Measurements from ENCODE around the gene CCDC88A.
"Not testable (repeated sequence)": the region's sequence is repeated elsewhere in the genome, so short reads cannot be mapped to it uniquely, and the experiment has no call there.

The CCDC88A gene

DNA sequence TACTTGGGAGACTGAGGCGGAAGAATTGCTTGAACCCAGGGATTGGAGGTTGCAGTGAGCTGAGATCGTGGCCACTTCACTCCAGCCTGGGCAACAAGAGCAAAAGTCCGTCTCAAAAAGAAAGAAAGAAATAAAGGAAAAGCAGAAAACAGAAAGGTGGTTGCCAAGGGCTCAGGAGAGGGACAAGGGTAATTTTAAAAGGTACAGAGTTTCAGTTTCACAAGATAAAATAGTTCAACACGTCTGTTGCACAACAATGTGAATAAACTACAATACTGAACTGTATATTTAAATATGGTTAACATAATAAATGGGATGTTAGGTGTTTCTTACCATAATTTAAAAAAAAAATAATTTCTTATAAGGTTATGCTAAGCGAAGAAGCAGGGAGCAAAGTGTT is 174.2 kb downstream of the CCDC88A start:
- H3K9me3 Mint-ChIP-seq = no peaks in the 10 kb centered on the region
- TF ChIP-seq CTCF (IDR thresholded peaks at IDR 0.05; ENCODE audit: unreplicated experiment in 3 of 3) = no peak
- no peaks in the 10 kb centered on the region for H3K27me3 Mint-ChIP-seq (ENCODE audit: low read depth)
- no peaks in the 10 kb centered on the region for H3K4me1 Mint-ChIP-seq
- H3K36me3 Mint-ChIP-seq (ENCODE audit: low read depth) = peaks cover 25% of the 10 kb centered on the region
- no peak overlapping the region for H3K27ac Mint-ChIP-seq
- H3K4me3 Mint-ChIP-seq = no peak overlapping the region

GRCh38 chr2:55242617-55243016 is 177.0 kb downstream of the CCDC88A start:
- Mint-ChIP-seq H3K27me3 (ENCODE audit: low read depth) (no peaks in the 10 kb centered on the region), H3K27ac (no peak overlapping the region), H3K36me3 (ENCODE audit: low read depth) (peaks cover 20% of the 10 kb centered on the region), H3K9me3 (no peaks in the 10 kb centered on the region), H3K4me3 (no peak overlapping the region), H3K4me1 (no peaks in the 10 kb centered on the region)
- TF ChIP-seq CTCF (IDR thresholded peaks at IDR 0.05; ENCODE audit: unreplicated experiment in 3 of 3) = no peak

DNA sequence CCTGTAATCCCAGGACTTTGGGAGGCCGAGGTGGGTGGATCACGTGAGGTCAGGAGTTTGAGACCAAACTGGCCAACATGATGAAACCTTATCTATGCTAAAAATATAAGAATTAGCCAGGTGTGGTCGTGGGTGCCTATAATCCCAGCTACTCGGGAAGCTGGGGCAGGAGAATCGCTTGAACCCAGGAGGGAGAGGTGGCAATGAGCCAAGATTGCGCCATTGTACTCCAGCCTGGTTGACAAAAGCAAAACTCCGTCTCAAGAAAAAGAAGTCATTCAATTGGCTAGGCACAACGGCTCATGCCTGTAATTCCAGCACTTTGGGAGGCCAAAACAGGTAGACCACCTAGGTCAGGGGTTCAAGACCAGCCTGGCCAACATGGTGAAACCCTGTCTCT is 178.1 kb downstream of the CCDC88A start:
- not testable (repeated sequence) for H3K27me3 Mint-ChIP-seq (ENCODE audit: low read depth); H3K27ac Mint-ChIP-seq; H3K9me3 Mint-ChIP-seq; H3K4me3 Mint-ChIP-seq; H3K4me1 Mint-ChIP-seq
- peaks cover 22% of the 10 kb centered on the region for H3K36me3 Mint-ChIP-seq (ENCODE audit: low read depth)

- no peaks in the 10 kb centered on the region for H3K4me1 Mint-ChIP-seq
These were observed 179.9 kb downstream of the CCDC88A start for GRCh38 chr2:55239656-55240222.

More at GRCh38 chr2:55239656-55240222, 179.9 kb downstream of the CCDC88A start:
- TF ChIP-seq CTCF (IDR thresholded peaks at IDR 0.05; ENCODE audit: unreplicated experiment in 3 of 3) = no peak
- H3K27me3 Mint-ChIP-seq (ENCODE audit: low read depth) = no peaks in the 10 kb centered on the region
- H3K36me3 Mint-ChIP-seq (ENCODE audit: low read depth) = peaks cover 31% of the 10 kb centered on the region
- H3K4me3 Mint-ChIP-seq = no peak overlapping the region
- H3K9me3 Mint-ChIP-seq = no peaks in the 10 kb centered on the region
- no peak overlapping the region for H3K27ac Mint-ChIP-seq

All from nephron (organoid).